GM18517 (cell line): ENCODE results near the gene MPHOSPH9.

Experiments used
- ATAC-seq: cut with Tn5 transposase; IDR thresholded peaks from one replicate; pipeline ENCODE4 v1.9.1; 2021; ENCODE audit warnings: mild to moderate bottlenecking, moderate library complexity; ENCODE audit not compliant: unreplicated experiment

Gene MPHOSPH9

DNA sequence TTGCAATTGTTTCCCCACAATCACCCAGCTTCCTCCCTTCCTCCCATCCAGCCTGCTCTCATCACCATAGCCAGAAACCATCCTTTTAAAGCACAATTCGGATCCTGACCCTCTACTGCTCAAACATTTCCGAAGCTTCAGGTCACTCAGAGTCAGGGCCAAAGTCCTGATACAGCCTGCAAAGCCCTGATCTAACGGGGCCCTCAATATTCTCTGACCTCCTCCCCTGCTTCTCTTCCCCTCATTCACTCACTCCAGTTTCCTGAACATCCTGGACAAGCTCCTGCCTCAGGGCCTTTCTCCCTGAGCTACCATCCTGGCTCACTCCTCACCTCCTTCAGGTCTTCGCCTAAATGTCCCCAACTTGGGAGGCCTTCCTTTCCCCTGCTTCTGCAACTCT is 128.1 kb downstream of the MPHOSPH9 start:
- ATAC-seq, result no peak
